Upper lobe of left lung (tissue), 6 donors: ENCODE results near the gene TMEM141. TPM values are rescaled to one million over a fixed set of nuclear protein-coding genes. Genes with fewer than 3 reads are reported as not detected.
A peak's percentile ranks its signal among the peaks of the same experiment; 100 is the strongest.

Source experiments
- ATAC-seq, 2 donors: fragments of 200-7000 bp; cut with Tn5 transposase; one replicate each; pipeline ENCODE4 v1.9.1; 2022; ENCODE audit warnings: mild to moderate bottlenecking in 2 of 2, moderate library complexity in 2 of 2; ENCODE audit not compliant: low FRiP score in 2 of 2
- DNase-seq, 2 donors: peaks; one replicate each; pipeline ENCODE4 v3.0.0-alpha.2; 2019 to 2020
- H3K27ac ChIP-seq, 4 donors: fragments of 200-600 bp; sonication (generic); one replicate each; pipeline ENCODE4 v1.5.1; 2016 to 2019
- H3K27me3 ChIP-seq, 4 donors: fragments of 200-600 bp; sonication (generic); one replicate each; pipeline ENCODE4 v1.5.1; 2017 to 2019
- H3K36me3 ChIP-seq, 4 donors: fragments of 200-600 bp; sonication (generic); one replicate each; pipeline ENCODE4 v1.5.1; 2016 to 2019
- H3K4me1 ChIP-seq, 4 donors: fragments of 200-600 bp; sonication (generic); one replicate each; pipeline ENCODE4 v1.5.1; 2018 to 2019
- H3K4me3 ChIP-seq, 4 donors: fragments of 200-600 bp; sonication (generic); one replicate each; pipeline ENCODE4 v1.5.1; 2017 to 2019; ENCODE audit warnings: mild to moderate bottlenecking in 2 of 4, moderate library complexity in 1 of 4
- H3K9me3 ChIP-seq, 4 donors: fragments of 200-600 bp; sonication (generic); one replicate each; pipeline ENCODE4 v1.5.1; 2018 to 2019
- CTCF ChIP-seq, 6 experiments: fragments of 450-650 bp in 4 of 6; fragments of 200-600 bp in 2 of 6; sonication (generic) in 2 of 6; IDR thresholded peaks; one replicate each; pipeline ENCODE4 v1.5.1; 2016 to 2019; ENCODE audit warnings: antibody characterized with exemption in 6 of 6
- EP300 ChIP-seq, 4 donors: sonication (generic); formaldehyde crosslinking; IDR thresholded peaks; one replicate each; pipeline ENCODE4 v1.5.1; 2017; ENCODE audit warnings: antibody characterized with exemption in 4 of 4, control low read depth in 2 of 4
- POLR2A ChIP-seq, 4 donors: fragments of 450-650 bp; IDR thresholded peaks; one replicate each; pipeline ENCODE4 v1.5.1; 2016 to 2017; ENCODE audit warnings: antibody characterized with exemption in 4 of 4, mild to moderate bottlenecking in 2 of 4
- POLR2AphosphoS5 ChIP-seq, 2 donors: sonication (generic); formaldehyde crosslinking; IDR thresholded peaks; one replicate each; pipeline ENCODE4 v1.5.1; 2017; ENCODE audit warnings: antibody characterized with exemption in 2 of 2
- WGBS, 2 donors: methylation state at CpG; one replicate each; pipeline ENCODE4 v1.1.5; 2017 to 2018; 5-methylcytosine and 5-hydroxymethylcytosine counted together
- total RNA-seq, 6 donors: library from RNA; depleted of rRNA in 4 of 6; stranded (reverse); fragments of >200 nt in 4 of 6; gene quantifications; one replicate each; pipeline versions ENCODE4 v1.1.0 to v1.2.1, GENCODE V29; 2016 to 2021
- donor health status: DM: no; HTN: no; CAD: no; lungs with moderate emphysema.
- donor health status: DM: no; HTN: yes; CAD: no; lungs with severe emphysema.

The TMEM141 gene
- total RNA-seq, 6 donors from 2014 or later, result 55.5 to 134 (median 80.5) TPM

DNA sequence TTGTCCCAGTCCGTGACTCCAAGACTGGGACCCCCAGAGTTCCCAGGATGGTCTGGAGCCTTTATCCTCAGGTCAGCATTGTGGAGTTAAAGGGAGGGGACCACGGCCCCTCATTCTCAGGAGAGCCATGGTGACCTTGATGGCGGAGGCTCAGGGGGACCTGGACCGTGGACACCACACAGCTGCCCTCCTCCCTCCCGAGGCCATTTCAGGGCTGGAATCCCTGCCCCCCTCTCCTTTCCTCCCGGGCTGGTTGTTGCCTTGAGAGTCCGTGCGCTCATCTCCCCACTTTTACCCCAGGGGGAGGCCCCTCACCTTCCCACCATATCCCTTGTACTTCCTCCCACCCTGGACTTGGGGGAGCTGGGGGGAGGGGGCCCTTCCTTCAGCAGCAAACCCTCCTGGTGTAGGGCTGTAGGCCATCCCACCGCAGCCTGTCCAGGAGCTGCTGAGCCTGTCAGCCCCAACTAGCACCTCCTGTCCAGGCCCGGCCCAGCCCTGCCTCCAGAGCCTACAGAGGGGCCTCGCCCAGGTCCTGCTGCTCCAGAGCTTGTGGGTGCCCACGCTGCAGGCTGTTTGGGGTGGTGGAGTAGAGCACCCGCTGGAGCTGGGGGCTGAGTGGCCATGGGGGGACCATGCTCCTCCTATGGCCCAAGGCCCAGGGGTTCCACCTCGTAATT lies 36.8 kb downstream of the TMEM141 start:
- Histone ChIP-seq H3K27me3 (no peaks in the 10 kb centered on the region), H3K9me3 (no peaks in the 10 kb centered on the region), H3K4me3 (no peak overlapping the region), H3K4me1 (no peaks in the 10 kb centered on the region), H3K27ac (no peak overlapping the region), H3K36me3 (peaks cover 3 to 97% (median 77%) of the 10 kb centered on the region in 4 donors)
- no peak for TF ChIP-seq EP300 (IDR thresholded peaks at IDR 0.05)
- peak in 1 of 2 donors; percentile 47 for DNase-seq
- 94 to 96% methylated on average over 12 of the region's 14 CpGs for WGBS, 2 donors
- ATAC-seq, result no peak

DNA sequence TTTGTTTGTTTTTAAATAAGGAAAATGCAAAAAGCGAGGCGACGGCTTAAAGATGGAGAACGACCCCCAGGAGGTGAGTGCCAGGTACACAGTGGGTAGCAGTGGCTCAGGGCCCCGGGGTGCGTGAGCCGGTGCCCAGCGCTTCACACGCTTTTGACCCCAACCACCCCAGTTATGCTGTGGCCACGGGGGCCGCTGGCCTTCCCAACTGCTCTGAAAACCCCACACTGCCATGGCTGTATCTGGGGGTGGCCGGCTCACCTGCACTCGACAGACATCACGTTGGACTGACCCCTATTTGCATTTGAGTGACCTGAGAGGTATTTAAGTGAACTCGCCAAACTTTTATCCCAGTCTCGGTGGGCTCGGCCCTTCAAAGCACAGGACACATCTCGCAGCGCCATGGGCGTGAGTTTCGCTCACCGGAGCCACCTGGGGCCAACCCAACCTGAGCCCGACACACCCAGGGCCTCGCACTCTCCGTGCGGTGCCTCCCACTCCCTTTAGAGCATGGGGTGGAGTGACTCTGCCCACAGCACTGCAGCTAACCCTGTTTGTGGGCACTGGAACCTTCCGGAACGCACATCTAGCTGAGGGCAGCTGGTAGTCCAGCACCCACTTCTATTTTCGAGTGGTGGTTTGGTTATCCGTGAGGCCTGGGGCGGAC lies 37.5 kb downstream of the TMEM141 start:
- whole genome bisulfite sequencing, 2 donors, result 96 to 97% methylated on average over 19 to 31 of the region's 31 CpGs
- Histone ChIP-seq H3K9me3 (no peaks in the 10 kb centered on the region), H3K36me3 (peaks cover 3 to 94% (median 77%) of the 10 kb centered on the region in 4 donors), H3K4me1 (no peaks in the 10 kb centered on the region), H3K27me3 (no peaks in the 10 kb centered on the region), H3K4me3 (no peak overlapping the region), H3K27ac (no peak overlapping the region)
- TF ChIP-seq EP300 (IDR thresholded peaks at IDR 0.05), result no peak
- no peak for TF ChIP-seq CTCF (IDR thresholded peaks at IDR 0.05)
- TF ChIP-seq POLR2AphosphoS5 (IDR thresholded peaks at IDR 0.05), result no peak
- TF ChIP-seq POLR2A (IDR thresholded peaks at IDR 0.05), result no peak
- no peak for ATAC-seq
- DNase-seq, result peak in 1 of 2 donors; percentile 57

DNA sequence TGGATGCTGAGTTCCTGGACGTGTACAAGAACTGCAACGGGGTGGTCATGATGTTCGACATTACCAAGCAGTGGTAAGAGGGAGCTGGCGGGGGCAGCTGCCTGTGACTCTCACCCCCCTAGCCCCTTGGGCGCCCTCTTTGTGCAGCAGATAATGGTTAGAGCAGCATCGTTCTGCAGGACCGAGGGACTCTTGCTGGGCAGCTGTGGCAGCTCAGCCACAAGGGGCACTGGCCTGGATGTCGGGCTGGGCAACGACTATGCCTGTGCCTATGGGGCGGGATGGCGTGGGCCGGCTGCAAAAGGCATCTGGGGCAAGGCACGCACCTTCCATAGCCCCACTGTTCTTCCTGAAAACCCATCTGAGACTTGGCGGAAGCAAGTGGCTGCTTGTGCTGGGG lies 38.3 kb downstream of the TMEM141 start:
- no peaks in the 10 kb centered on the region for H3K4me1 ChIP-seq
- H3K36me3 ChIP-seq, result peaks cover 3 to 92% (median 74%) of the 10 kb centered on the region in 4 donors
- H3K27me3 ChIP-seq, result no peaks in the 10 kb centered on the region
- 90 to 95% methylated on average over 12 to 14 of the region's 14 CpGs for WGBS, 2 donors
- no peak for TF ChIP-seq EP300 (IDR thresholded peaks at IDR 0.05)
- TF ChIP-seq POLR2AphosphoS5 (IDR thresholded peaks at IDR 0.05), result no peak
- TF ChIP-seq CTCF (IDR thresholded peaks at IDR 0.05), result no peak
- TF ChIP-seq POLR2A (IDR thresholded peaks at IDR 0.05), result no peak
- ATAC-seq (no peak), DNase-seq (peak in 1 of 2 donors; percentile 61)
- H3K27ac ChIP-seq, result no peak overlapping the region
- no peaks in the 10 kb centered on the region for H3K9me3 ChIP-seq
- no peak overlapping the region for H3K4me3 ChIP-seq

DNA sequence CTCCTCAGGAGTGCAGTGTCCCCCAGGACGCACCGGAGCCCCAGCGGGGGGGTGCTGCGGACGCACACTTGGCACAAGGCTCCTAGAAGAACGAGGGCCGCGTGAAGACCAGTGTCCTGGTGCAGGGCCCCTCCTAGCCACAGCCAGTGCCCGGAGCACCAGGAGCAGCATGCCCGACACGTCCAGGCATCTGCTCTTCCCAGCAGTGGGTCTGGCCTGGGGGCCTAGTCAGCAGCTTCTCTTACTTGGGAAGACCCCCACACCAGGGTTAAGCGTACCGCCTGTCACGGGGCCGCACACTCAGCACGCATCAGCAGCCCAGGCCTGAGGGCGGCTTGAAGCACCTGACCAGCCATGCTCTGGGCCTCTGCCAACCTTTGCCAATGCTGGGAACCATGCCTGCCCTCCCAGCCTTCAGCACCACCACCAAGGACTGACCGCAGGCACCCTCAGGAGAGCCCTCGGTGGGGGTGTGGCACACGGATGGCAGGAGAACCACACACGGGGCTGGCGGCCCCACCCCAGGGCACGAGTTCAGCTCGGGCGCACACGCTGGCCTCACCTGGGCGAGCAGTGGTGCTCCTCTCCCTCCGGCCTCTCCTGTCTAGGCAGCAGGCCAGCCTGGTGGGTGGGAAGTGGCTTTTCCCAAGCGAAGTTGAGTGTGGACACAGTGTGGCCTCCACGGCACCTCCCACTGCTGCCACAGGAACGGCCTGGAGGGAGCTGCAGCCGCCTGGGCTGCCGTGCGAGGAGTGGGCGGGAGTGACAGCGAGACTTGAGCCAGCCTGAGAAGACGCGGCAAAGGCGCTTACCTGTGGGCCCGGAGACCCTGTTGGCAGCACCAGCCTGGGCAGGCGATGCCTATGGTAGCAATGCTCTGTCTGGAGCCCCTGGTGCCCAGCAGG lies 39.1 kb downstream of the TMEM141 start:
- Histone ChIP-seq H3K27me3 (no peaks in the 10 kb centered on the region), H3K4me3 (no peak overlapping the region), H3K9me3 (no peaks in the 10 kb centered on the region), H3K4me1 (no peaks in the 10 kb centered on the region), H3K27ac (no peak overlapping the region), H3K36me3 (peaks cover 3 to 83% (median 70%) of the 10 kb centered on the region in 4 donors)
- TF ChIP-seq CTCF (IDR thresholded peaks at IDR 0.05) (no peak), POLR2A (IDR thresholded peaks at IDR 0.05) (no peak), EP300 (IDR thresholded peaks at IDR 0.05) (no peak), POLR2AphosphoS5 (IDR thresholded peaks at IDR 0.05) (no peak)
- ATAC-seq (no peak), DNase-seq (peak in 1 of 2 donors; percentile 69)
- WGBS, 2 donors, result 91 to 93% methylated on average over 22 to 36 of the region's 41 CpGs
